ENCODE results near the gene LDLRAD4.
A peak's percentile ranks its signal among the peaks of the same experiment; 100 is the strongest.

LDLRAD4 gene

DNA sequence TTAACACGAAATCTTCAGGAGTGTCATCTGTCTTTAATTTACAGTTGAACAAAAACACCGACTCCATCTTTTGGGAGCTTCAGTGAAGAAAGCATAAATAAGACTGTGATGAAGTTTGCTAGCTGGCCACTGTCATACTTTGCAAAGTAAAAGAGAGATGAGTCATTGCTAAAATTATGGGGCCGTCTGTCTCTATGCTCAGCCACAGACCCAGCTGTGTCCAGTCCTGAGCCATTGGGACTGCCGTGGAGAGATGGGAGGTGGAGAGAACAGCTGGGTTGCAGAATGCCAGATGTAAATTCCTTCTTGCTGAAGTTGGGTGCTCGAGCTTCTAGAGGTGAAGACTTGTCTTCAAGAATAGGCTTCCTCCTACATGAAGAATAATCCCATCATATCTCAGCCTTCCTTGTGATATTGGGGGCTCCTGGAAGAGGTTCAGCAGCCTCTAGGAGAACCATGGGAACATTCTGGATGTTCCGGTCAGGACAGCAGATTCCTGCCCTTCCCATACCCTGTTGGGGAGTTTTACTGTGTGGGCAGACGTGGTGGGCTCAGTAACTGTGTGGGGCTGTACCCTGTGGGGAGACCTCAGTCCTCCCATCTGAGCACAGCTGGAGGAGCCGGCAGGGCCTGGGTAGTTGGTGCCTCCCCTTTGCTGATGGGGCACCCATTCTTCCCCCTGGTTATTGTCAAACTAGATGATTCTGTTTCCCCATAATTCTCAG is 71.1 kb downstream of the LDLRAD4 start:
- DNase-seq = no peak

DNA sequence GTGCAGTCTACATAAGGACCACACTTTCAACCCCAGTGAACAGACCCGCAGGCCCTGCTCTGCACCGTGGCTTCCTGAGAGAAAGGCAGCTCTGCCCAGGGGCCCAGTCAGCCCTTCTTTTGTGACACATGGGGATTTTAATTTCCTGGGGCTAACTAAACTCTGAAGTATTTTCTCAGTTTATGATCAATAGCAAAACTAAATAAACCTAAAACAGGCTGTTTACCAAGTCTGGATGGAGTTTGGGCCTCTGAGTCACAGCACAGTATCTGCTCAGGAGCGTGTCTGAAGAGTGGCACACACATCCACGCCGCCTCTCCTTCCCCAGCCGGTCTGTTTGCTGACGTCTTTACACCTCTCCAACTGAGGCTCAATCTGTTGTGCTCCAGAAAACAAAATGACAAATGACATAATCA is 72.3 kb downstream of the LDLRAD4 start:
- no peak for DNase-seq

DNA sequence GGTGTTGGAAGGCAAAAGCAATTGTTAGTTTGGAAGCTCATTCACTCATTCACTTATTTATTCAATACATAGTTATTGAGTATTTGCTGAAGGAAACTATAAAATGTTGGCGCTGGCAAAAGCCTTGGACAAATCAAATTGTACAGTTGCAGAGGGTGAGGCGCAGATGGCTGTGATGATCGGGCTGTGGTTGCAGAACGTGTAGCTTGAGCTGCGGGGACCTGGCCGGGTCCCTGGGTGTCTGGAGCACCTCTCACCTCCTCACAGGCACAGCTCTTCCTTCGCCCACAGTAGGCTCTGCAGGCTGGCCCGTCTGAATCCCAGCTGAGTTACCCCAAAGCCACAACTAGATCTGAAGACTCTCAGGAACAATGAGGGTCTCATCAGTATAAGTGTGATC is 72.7 kb downstream of the LDLRAD4 start:
- DNase-seq = no peak

DNA sequence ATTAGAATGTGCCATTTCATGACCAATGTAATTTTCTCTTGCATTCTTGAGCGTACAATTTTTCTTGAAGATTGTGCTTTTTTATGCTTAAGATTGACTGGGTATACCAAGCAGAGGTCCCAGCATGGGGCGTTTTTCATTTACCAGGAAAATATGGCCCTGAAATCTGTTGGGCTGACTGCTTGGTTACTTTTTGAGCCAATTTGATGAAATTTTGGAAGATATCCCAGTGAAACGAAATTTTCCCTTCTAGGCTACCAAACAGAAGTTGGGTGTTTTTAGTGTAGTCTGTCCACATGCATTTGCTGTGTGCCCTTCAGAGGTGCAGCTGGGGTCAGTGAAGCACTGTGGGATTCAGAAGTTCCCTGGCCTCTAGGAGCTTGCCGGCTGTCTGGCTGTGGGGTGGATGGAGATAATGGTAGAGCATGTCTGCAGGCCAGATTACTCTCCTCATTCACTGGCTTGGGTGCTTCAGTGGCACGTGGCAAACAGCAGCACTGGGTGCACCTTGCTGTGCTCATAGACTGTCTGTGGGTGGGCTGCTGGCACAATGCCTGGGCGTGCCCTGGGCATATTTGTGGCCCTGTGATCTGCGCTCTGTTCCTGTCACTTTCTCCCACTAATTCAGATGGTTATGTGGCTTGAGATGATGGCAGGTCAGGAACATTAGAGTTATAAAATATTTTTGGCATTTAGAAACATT is 73.3 kb downstream of the LDLRAD4 start:
- no peak for DNase-seq

DNA sequence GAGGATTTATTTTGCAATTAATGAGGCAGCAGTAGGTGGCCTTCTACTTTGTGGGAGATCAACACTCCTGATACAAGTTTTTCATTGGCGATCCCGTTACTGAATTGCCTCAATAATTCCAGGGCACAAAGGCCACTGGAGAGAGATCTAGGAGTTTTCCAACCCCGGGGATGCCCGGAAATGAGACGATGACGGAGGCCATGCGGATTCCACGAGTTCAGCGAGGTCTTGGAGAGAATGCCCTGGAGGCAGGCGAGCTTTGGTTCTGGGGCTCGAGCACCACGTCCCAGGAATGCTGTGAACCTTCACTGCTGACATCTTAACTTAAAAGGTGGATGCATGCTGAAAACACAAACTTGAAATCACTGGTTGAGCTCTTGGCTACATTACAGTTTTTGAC is 74.2 kb downstream of the LDLRAD4 start:
- no peak for DNase-seq

DNA sequence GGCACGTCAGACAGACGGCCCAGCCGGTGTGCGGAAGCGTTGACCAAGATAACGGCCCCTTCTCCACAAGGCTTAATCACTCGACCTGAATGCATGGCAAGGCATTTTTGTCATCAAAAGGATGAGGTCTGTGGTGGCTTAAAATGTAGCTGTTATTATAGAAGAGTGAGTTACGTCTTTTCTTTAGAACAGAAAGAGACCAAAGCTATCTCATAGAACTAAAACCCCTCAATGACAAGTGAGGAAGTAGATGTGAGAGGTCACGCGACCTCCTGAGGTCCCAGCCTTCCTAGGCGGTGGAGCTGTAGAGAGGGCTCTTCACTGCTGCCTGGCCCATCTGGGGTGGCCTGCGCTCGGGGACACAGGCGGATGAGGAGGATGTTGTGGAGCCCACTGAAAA is 75.7 kb downstream of the LDLRAD4 start:
- no peak for DNase-seq

DNA sequence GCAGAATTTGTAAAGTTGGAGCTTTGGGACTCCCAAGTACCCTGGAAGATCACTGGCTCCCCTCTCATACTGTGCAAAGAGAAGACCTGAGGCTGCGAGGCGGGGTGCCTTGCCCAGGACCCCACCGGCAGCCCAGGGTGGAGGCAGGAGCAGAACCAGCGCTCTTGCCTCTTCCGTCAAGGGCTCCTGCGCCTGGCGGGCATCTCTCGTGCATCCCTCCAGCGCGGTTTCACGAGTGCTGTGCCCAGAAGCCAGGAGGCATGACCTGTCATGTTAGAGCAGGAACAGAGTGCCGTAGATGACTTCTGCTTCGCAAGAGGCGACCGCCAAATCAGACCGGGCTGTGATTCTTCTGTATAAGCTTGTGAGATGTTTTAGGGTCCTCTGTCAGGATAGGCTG is 77.3 kb downstream of the LDLRAD4 start:
- DNase-seq = no peak

DNA sequence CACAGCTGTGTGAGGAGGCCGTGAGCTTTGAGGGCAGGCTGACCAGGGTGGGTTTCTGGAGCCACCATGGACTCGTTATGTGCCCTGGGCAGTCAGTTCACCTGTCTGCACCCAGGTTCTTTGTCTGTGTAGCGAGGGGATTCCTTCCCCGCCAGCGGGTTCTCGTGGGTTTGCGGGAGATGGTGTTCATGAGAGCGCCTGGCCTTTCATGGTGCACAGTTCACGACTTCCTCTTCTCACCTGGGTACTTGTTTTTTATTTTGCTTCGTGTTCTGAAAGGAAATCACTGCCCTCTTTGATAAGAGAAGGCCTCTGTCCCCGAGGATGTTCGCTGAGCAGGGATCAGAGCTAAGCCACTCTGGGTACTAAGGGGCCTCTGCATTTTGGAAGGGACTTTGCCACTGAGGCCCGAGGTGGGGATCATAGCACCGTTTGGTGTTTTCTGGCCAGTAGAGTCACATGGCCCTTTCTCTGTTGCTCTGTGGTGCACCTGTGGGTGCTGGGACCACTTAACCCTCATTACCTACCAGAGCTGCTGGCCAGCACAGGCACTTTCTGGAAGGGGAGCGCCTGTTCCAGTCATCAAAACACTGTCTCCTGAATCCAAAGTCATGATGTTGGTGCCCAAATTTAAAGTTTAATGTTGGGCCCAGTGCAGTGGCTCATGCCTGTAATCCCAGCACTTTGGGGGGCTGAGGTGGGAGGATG is 78.5 kb downstream of the LDLRAD4 start:
- no peak for DNase-seq

DNA sequence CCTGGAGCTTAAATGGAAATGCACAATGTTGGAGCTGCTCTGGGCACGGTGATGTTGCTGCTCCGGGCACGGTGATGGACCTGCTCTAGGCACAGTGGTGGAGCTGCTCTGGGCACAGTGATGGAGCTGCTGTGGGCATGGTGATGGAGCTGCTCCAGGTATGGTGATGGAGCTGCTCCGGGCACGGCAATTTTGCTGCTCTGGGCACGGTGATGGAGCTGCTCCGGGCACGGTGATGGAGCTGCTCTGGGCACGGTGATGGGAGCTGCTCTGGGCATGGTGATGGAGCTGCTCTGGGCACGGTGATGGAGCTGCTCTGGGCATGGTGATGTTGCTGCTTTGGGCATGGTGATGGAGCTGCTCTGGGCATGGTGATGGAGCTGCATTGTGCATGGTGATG is 79.7 kb downstream of the LDLRAD4 start:
- no peak for DNase-seq

DNA sequence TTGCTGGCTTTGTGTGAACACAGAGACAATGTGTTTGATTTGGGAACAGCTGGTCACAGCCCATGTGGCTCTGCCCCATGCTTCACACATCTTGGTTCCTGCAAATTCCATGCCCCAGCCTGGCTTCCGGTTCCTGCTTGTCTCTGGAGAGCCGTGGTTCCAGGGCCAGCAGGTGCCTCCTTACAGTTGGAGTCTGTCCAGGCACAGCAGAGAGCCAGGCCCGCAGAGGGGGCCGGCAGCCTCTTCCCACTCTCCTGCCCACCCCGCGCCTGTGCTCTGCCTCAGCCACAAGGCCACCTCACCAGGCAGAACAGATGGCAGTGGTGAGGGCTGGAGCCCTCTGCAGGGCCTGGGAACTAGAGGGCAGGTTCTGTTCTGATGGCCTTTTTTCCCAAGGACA is 81.5 kb downstream of the LDLRAD4 start:
- DNase-seq = no peak

DNA sequence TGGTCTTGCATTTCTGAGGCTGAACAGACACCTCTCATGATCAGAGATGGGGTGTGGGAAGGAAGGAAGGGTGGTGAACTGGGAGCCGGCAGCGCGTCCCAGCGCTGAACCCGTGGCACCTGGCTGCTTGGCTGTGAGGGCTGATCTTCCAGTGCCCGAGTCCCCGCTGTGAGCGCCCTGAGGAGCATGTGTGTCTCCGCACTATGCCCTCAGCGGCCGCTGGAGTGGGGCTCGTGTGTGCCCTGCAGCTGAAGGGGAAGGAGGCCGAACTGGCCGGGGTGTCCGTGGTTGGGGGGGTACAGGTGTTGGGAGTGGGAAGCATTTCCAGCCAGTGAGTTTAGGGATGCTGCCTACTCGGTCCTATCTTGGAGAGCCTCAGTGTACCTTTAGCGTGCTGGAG is 82.2 kb downstream of the LDLRAD4 start:
- no peak for DNase-seq

DNA sequence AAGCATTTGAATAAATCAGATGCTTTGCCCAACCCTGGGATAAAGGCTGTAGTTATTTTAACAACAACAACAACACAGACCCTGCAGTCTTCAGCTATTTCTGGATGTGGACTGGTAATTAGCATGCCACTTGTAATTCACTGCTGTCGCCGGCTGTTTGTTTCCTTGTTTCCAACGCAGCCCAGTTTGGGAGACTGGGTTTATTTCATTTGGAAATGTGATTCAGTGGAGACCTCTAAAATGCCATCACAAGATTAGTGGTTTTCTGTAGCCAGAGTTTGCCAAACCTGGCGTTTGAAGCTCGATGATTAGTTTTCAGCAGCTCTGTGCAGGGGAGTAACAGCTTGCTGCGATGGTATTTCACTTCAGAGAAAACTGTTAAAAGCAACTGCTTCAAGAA is 83.5 kb downstream of the LDLRAD4 start:
- no peak for DNase-seq

DNA sequence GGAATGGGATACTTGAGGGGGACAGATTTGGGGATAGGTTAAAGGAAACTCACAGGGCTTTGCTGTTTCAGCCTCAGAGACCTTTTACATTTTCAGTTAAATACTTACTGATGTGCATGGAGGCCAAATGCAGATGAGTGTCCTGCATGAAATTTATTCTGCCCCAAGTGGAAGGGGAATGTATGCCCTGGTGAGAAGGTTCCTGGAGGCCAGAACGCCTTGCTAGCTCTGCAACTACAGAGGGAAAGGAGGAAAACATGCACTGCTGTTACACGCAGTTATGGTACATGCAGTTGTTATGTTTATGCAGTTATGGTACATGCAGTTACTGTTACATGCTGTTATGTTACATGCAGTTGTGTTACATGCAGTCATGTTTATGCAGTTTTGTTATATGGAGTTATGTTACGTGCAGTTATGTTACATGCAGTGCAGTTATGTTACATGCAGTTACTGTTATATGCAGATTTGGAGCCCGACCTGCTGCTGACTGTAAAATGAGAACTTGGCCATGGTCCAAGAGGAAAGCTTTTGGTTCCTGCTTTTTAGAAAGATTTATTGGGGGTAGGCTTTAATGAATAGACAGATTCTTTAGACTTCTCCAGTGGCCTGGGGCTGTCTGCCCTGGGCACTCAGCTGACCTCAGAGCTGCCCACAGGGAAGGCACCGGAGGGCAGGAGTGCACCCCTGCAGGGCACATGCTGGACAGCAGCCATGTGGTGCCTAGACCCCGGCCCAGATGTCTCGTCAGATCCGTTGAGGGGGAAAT is 84.1 kb downstream of the LDLRAD4 start:
- peak; percentile 82 for DNase-seq

DNA sequence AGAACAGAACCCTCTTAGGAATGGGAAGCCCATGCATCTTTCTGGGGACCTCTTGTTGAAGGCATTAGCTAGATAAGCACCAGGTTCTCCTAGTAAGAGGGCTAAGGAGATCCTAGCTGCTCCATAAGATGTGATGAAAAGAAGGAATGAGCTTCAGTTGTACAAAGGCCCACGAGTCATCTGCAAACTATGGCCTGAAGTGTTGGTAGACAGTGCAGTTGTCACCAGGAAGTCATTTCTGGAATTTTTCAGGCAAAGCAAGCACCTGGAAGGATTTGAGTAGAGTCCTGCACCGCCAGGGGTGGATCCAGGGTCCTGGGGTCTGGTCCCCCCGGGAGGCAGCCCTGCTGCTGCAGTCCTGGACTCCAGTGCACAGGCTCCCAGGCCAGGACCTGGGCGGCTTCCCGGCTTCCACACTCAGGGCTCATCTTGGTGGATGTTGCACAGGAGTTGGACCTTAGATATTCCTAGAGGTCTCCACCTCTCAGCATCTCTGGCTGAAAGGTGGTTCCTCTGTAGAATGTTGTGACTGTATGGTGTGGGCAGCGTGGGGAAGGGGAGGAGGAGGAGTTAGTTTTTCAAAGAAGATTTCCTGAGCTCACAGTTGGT is 85.3 kb downstream of the LDLRAD4 start:
- no peak for DNase-seq

DNA sequence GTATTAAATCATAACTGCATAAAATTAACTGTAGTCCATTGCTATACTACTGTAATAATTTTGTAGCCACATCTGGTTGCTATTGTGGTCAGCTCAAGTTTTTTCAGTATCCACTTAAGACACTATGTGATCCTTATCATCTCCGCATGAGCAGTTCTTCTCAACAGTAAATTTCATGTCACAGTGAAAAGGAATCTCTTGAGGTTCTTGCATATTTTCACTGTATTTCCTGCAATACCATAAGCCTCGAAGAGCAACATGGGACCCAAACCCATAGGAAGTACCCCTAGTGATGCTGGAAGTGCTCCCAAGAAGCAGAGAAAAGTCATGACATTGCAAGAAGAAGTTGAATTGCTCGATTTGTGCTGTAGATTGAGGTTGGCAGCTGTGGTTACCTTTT is 86.7 kb downstream of the LDLRAD4 start:
- peak; percentile 71 for DNase-seq

DNA sequence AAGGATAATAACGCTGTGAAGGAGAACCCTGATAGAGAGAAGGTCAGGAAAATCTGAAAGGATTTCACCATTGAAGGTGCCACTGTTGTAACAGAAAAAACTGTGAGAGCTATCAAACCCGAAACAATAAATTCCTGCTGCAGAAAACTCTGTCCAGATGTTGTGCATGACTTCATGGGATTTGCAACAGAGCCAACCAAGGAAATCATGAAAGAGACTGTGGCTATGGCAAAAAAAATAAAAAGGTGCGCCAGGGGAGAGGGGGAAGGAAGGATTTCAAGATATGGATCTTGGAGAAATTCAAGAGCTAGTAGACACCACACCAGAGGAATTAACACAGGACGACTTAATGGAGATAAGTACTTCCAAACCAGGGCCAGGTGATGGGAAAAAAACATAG is 88.0 kb downstream of the LDLRAD4 start:
- no peak for DNase-seq

DNA sequence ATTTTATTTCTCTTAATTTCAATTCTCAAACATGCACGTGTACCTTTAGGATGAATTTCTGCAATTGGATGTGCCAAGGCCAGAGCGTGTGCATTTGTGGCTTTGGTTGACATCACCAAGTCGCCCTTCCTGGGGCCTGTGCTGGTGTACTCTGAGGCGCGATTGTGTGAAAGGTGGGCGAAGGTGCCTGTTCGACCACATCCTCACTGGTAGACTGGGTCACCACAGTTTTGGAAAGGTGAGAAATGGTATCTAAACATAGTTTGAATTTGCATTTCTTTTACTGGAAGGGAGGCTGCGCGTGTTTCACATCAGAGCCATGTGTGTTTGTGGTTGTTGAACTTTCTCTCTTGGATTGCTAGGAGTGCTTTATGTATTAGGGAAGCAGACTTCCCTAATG is 89.8 kb downstream of the LDLRAD4 start:
- DNase-seq = no peak

DNA sequence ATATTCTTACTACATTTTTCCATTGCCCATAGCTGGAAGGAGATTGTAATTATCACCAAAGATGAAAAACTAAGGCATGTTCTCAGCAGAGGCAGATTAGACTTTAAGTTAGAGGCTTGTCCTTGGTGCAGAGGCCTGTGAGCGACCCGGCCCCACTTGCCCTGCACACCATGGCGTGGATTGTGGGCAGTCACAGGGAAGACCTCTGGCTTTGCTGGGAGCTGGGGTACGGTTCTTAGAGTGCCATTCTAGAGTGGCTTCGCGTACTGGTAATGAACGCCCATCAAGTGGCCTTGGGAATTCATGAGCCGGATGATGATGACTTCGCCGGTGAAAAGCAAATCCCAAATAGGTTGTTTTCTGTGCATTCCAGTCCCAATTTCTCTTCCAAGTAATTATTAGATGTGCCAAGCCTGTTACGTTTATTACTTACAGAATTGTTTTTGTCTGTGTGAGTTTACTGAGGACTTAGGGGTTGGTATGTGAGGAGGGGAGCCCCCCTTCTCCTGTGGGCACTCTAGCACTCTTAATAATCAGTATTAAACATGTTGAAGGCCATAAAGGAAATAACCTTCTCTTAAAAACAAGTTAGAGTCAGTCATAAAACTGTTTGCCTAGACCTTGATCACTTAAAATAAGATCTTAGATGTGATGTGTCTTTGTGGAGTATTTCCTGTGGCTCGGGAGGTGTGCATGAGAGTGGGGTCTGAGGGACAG is 90.6 kb downstream of the LDLRAD4 start:
- DNase-seq = peak; percentile 58

DNA sequence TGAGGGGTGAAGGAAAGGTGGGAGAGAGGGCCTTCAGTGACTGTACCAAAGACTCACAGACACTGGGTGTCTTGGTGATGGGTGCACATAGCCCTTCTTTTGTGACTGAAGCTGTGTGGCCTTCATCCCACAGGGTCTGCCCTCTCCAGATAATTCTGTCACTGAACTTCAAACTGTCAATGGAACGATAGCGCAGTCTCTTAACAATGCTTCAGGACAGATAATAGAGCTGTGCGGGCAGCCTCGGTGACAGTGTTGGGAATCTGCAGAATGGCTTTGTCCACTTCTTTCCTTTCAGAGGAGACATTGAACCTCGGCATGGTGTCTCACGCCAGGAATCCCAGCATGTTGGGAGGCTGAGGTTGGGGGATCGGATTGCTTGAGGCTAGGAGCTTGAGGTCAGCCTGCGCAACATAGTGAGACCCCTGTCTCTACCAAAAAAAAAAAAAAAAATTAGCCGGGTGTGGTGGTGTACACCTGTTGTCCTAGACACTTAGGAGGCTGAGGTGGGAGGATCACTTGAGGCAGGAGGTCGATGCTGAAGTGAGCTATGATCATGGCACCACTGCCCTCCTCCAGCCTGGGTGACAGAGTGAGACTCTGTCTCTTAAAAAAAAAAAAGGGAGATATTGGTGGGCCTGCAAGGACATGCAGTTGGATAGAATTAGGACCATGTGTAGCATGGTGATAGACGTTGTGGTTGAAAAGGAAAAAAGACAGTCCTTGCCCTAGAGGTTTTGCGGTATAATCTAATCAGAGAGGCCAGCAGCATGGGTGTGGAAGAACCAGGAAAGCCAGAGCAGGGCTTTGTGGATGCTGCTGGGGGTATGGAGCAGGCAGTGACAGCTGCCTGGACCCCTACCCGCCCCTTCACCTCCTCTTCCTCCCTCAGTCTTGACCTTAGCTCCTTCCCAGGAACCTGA is 91.4 kb downstream of the LDLRAD4 start:
- DNase-seq = peak; percentile 97

DNA sequence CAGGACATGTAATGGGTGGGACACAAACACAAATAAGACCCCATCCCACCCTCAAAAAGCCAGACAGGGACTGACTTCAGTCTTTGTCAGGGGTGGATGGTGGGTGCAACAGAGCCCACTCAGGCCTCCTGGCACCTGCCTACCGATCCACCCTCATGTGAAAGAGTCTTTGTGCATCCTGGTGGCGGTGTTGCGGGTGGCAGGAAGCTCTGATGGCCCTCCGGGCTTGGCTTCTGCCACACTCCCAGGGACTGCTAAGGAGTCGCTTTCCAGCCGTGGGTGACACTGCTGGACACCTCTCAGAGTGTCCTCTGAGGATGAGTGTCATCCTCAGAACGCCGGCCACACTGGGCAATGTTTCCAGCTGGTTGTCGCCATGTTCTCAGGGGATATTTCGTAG is 92.6 kb downstream of the LDLRAD4 start:
- DNase-seq = no peak

DNA sequence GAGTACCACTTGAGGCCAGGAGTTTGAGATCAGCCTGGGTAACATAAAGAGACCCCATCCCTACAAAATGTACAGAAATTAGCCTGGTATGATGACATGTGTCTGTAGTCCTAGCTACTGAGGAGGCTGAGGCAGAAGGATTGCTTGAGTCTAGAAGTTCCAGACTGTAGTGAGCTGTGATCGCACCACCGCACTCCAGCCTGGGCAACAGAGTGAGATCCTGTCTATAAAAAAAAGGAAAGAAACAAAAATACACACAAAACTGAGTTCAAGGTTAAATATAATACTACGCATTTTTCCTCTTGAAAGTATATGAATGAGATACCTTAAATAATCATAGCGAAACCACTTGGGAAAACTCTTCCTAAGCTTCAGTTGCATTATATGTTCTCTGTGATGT is 94.0 kb downstream of the LDLRAD4 start:
- no peak for DNase-seq

All from hematopoietic multipotent progenitor cell treated with erythropoietin and hydrocortisone succinate and interleukin-3 and kit ligand, for 4 days (in vitro differentiated cells).